ENCODE data around the gene CDKN1A. TPM values are rescaled to one million over a fixed set of nuclear protein-coding genes. Genes with fewer than 3 reads are reported as not detected.
"Not testable (repeated sequence)": the region's sequence is repeated elsewhere in the genome, so short reads cannot be mapped to it uniquely, and the experiment has no call there.

Gene CDKN1A
- total and polyA plus RNA-seq, 2 donors from 2014 or later: 46.4 to 66.2 TPM

DNA sequence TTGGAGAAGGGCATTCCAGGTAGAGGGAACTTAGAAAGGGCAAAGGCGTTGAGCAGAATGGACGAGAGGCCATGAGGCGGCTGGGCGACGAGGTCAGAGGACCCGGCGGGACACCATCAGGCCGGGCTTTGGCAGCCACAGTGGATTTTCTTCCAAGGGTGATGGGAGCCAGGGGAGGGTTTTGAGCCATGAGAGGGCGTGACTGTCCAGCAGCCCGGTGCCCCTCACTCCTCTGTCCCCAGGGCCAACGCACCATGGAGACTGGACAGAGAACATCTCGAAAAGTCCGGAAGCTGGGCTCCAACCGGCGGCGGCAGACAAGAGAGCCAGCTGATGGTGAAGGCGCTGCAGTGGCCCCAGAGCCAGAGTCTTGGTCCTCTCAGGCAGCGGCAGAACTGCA lies 25.5 kb downstream of the CDKN1A start:
- no peak overlapping the region for H3K9ac ChIP-seq (ENCODE audit: low read length in 3 of 3)
- no peak overlapping the region for H3K27ac ChIP-seq (ENCODE audit: low read depth in 2 of 2, low read length in 2 of 2)
- no peaks in the 10 kb centered on the region for H3K9me3 ChIP-seq (ENCODE audit: control insufficient read depth in 2 of 3, insufficient read depth in 1 of 3, low read length in 3 of 3)
- FAIRE-seq (no peak), DNase-seq (no peak)
- intact Hi-C loops (cut with DNase I): no loop called here
- H3K36me3 ChIP-seq (ENCODE audit: control insufficient read depth in 2 of 3, insufficient read depth in 3 of 3, low read length in 3 of 3): no peaks in the 10 kb centered on the region
- H3K4me1 ChIP-seq (ENCODE audit: control insufficient read depth in 2 of 3, insufficient read depth in 2 of 3, low read depth in 1 of 3, low read length in 3 of 3): no peaks in the 10 kb centered on the region
- TF ChIP-seq, protein P1, sequence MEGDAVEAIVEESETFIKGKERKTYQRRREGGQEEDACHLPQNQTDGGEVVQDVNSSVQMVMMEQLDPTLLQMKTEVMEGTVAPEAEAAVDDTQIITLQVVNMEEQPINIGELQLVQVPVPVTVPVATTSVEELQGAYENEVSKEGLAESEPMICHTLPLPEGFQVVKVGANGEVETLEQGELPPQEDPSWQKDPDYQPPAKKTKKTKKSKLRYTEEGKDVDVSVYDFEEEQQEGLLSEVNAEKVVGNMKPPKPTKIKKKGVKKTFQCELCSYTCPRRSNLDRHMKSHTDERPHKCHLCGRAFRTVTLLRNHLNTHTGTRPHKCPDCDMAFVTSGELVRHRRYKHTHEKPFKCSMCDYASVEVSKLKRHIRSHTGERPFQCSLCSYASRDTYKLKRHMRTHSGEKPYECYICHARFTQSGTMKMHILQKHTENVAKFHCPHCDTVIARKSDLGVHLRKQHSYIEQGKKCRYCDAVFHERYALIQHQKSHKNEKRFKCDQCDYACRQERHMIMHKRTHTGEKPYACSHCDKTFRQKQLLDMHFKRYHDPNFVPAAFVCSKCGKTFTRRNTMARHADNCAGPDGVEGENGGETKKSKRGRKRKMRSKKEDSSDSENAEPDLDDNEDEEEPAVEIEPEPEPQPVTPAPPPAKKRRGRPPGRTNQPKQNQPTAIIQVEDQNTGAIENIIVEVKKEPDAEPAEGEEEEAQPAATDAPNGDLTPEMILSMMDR (IDR thresholded peaks at IDR 0.05; ENCODE audit: borderline replicate concordance, extremely low read depth, insufficient read depth): no peak
- H3K27me3 ChIP-seq (ENCODE audit: control insufficient read depth, insufficient read depth, low read length): no peaks in the 10 kb centered on the region
- no peak overlapping the region for H3K4me3 ChIP-seq (ENCODE audit: low read length in 3 of 3)

DNA sequence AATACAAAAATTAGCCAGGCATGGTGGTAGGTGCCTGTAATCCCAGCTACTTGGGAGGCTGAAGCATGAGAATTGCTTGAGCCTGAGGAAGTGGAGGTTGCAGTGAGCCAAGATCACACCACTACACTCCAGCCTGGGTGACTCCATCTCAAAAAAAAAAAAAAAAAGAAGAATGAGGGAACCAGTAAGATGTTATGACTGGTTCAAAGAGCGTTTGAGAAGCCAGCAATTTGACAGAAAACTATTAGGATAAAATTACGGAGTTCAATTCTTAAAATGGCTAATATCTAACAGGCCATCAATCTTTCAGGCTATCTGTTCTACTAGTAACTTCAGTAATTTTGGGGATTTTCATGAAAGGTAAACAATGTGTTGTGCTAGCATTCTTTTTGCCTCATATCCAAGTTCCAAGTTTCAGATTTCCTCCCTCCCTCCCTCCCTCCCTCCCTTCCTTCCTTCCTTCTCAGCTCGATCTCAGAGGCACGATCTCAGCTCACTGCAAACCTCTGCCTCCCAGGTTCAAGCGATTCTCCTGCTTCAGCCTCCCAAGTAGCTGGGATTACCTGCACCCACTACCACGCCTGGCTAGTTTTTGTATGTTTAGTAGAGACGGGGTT lies 26.6 kb downstream of the CDKN1A start:
- H3K27ac ChIP-seq (ENCODE audit: low read depth in 2 of 2, low read length in 2 of 2); H3K27me3 ChIP-seq (ENCODE audit: control insufficient read depth, insufficient read depth, low read length); DNase-seq; H3K4me3 ChIP-seq (ENCODE audit: low read length in 3 of 3); H3K4me1 ChIP-seq (ENCODE audit: control insufficient read depth in 2 of 3, insufficient read depth in 2 of 3, low read depth in 1 of 3, low read length in 3 of 3); intact Hi-C loops (cut with DNase I); FAIRE-seq; H3K36me3 ChIP-seq (ENCODE audit: control insufficient read depth in 2 of 3, insufficient read depth in 3 of 3, low read length in 3 of 3); H3K9ac ChIP-seq (ENCODE audit: low read length in 3 of 3); H3K9me3 ChIP-seq (ENCODE audit: control insufficient read depth in 2 of 3, insufficient read depth in 1 of 3, low read length in 3 of 3): not testable (repeated sequence)

DNA sequence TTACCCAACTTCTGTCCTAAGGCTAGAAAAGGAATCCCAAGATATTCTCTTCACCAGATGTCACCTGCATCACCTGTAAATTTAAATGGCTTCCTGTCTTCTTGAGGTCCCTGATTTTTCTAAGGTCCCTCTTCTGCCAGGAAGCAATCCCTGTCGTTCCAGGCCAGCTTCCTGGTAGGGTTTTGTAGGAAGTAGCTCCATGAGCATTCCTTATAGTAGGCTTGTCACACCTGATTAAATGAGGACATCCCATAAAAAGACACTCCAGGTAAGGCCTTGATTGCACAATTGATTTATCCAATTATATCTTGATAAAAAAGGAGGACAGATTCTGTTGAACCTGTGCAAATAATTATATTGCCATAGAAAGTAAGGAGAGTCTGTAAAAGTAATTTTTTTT lies 27.8 kb downstream of the CDKN1A start:
- Histone ChIP-seq H3K4me3 (ENCODE audit: low read length in 3 of 3) (no peak overlapping the region), H3K27me3 (ENCODE audit: control insufficient read depth, insufficient read depth, low read length) (no peaks in the 10 kb centered on the region), H3K36me3 (ENCODE audit: control insufficient read depth in 2 of 3, insufficient read depth in 3 of 3, low read length in 3 of 3) (no peaks in the 10 kb centered on the region), H3K9me3 (ENCODE audit: control insufficient read depth in 2 of 3, insufficient read depth in 1 of 3, low read length in 3 of 3) (no peaks in the 10 kb centered on the region), H3K4me1 (ENCODE audit: control insufficient read depth in 2 of 3, insufficient read depth in 2 of 3, low read depth in 1 of 3, low read length in 3 of 3) (no peaks in the 10 kb centered on the region), H3K27ac (ENCODE audit: low read depth in 2 of 2, low read length in 2 of 2) (no peak overlapping the region), H3K9ac (ENCODE audit: low read length in 3 of 3) (no peak overlapping the region)
- intact Hi-C loops (cut with DNase I): no loop called here
- DNase-seq: no peak
- TF ChIP-seq, protein P1 (IDR thresholded peaks at IDR 0.05; ENCODE audit: borderline replicate concordance, extremely low read depth, insufficient read depth): no peak
- no peak for FAIRE-seq

DNA sequence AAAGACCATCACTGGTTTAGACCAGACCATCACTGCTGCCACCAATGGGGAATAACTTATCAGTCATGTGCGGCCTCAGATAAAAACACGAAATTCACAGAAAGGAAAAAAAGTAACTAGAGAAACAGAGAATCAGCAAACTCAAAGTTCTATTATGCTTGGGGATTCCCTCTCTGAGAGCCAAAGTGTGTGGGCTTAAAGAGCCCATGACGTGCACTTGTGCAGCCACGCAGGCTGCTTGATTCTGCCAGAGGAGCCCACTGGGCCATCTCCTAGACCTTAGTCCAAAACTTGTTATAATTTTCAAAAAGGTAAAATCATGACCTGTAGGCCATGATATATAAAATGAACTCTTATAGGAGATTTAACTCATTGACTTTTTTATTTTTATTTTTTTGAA lies 34.3 kb downstream of the CDKN1A start:
- no peaks in the 10 kb centered on the region for H3K27me3 ChIP-seq (ENCODE audit: control insufficient read depth, insufficient read depth, low read length)
- intact Hi-C loops (cut with DNase I): no loop called here
- H3K4me3 ChIP-seq (ENCODE audit: low read length in 3 of 3): no peak overlapping the region
- H3K9ac ChIP-seq (ENCODE audit: low read length in 3 of 3): no peak overlapping the region
- TF ChIP-seq, protein P1 (IDR thresholded peaks at IDR 0.05; ENCODE audit: borderline replicate concordance, extremely low read depth, insufficient read depth): no peak
- H3K27ac ChIP-seq (ENCODE audit: low read depth in 2 of 2, low read length in 2 of 2): no peak overlapping the region
- no peaks in the 10 kb centered on the region for H3K36me3 ChIP-seq (ENCODE audit: control insufficient read depth in 2 of 3, insufficient read depth in 3 of 3, low read length in 3 of 3)
- no peaks in the 10 kb centered on the region for H3K4me1 ChIP-seq (ENCODE audit: control insufficient read depth in 2 of 3, insufficient read depth in 2 of 3, low read depth in 1 of 3, low read length in 3 of 3)
- H3K9me3 ChIP-seq (ENCODE audit: control insufficient read depth in 2 of 3, insufficient read depth in 1 of 3, low read length in 3 of 3): no peaks in the 10 kb centered on the region
- DNase-seq (no peak), FAIRE-seq (no peak)

Data from kidney (tissue), 14 donors.